GM18507 (cell line): Measurements from ENCODE around the gene FOXK1.

Experiments
- DNase-seq: peaks from one replicate; pipeline ENCODE4 v3.0.0; 2011; ENCODE audit warnings: low read depth; ENCODE audit not compliant: insufficient read length; ENCODE audit errors: extremely low spot score
- FAIRE-seq: peaks from 2 replicates; lab custom pipeline; 2011; peaks lifted over from hg19 to GRCh38; lab: Jason Lieb, UNC

Gene FOXK1

DNA sequence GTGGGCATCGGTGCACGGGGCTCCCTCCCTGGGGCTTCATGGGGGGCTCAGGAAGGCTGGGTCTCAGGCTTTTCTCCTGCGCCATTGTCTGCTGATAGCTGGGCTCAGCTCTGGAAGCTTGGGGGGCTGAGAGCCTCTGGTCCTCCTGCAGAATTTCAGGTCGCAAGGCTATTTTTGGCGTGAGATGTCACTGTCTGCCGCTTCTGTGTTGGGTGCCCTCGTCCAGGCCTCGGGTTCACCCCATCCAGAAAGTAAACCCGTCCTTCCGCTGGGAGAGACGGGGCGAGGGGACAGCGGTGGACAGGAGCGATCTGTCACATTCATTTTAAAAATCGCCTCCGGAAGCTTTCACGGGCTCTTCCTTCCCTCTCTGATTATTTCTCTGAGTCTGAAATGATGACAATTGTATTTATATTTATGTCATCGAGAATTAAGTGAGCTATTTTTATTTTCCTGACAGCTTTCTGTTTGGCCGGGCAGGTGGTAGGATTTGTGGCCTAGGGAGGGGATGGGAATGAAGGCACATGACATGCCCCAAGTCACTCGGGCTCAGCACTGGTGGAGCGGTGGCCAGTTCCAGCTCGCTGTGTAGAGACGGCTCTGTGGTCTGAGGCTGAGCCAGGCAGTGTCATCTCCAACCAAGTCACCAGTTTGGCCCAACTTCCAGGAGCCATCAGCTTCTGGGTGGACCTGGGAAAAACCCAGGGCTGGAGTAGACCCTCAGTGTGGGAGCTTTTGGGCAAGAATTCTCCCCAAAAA lies 52.7 kb downstream of the FOXK1 start:
- FAIRE-seq = no peak
- DNase-seq = no peak

DNA sequence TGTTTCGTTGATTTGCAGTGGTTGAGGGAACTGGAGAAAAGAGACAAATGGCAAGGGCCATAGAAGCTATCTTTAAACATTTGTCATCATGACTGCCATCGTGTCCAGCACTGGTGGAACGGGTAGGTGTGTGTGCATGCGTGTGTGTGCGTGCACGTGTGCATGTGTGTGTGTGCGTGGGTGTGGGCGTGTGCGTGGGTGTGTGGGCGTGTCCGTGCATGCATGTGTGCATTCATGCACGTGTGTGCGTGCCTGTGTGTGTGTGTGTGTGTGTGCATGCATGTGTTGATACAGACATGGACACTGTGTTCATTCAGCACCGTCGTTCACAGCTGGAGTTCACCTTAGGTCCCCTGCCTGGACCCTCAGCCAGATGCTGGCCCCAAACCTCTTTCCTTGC lies 55.2 kb downstream of the FOXK1 start:
- DNase-seq = no peak

DNA sequence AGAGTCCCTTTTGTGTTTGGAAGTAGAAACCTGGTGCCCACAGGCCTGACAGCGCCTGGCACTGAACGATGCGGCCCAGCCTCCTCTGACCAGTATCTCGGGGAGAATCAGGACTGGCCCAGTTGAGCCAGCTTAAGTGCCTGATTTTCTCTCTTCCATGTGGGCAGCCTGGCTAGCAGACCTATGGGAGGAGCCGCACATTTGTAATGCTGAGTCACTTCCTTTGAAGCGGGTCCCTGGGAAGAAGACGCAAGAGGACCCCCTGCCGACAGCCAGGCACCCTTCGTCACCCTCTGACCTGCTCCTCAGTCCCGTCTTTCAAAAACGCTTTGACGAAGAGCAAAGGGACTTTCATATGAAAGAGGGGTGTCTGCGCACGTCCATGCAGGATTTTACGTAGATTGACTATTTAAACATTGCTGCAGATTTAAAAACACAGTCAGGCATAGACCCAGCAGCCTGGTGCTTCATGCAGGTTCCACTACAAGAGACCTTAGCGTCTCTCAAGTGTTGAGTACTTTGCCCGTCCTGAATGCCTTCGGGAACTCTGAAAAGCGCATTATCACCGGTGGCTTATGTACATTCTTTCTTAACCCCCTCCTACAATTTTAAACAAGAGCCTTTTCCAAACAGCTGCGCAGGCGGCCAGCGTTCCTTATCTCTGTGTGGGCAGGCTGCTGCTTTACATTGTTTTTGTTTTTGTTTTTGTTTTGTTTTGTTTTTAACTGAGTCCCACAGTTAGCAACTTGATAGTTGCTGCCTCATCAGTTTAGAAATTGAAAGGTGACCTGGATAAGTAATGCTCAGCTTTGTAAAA lies 56.8 kb downstream of the FOXK1 start:
- DNase-seq = no peak
- FAIRE-seq = no peak

More for the DNA sequence above, 55.2 kb downstream of the FOXK1 start:
- FAIRE-seq = no peak

DNA sequence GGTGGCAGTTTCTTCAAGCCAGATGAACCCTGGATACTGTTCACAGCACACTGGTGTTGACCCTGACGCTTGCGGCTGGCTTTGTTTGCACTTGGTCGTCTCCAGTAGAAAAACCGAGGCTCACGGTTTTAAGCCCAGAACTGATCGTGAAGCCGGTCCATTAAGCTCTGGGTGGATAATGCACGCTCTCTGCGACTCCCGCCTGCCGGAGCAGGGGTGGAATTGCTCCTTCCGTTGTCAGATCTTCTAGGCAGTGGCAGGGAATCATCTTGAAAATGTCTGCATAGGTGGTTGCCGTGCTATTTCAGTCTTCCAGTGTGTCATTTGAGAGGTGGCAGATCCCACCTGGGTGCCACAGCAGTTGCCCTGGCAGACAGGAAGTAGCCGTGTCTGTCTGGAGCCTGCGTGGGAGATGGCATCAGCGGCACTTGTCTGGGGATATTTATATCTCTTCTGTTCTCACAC lies 57.5 kb downstream of the FOXK1 start:
- FAIRE-seq = no peak

DNA sequence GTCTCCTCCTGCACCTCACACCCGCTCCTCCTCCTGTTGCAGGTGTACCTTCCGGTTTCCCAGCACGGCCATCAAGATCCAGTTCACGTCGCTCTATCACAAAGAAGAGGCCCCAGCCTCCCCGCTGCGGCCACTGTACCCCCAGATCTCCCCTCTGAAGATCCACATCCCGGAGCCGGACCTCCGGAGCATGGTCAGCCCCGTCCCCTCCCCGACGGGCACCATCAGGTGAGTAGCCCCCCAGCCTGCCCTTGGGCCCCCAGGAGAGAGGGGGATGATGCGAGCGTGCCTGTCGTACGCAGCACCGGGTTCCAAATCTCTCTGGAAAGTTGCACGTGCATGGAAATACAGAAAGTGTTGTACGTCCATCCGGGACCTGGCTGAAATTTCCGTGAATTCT lies 58.7 kb downstream of the FOXK1 start:
- DNase-seq = no peak
- no peak for FAIRE-seq

More for the DNA sequence above, 57.5 kb downstream of the FOXK1 start:
- no peak for DNase-seq

DNA sequence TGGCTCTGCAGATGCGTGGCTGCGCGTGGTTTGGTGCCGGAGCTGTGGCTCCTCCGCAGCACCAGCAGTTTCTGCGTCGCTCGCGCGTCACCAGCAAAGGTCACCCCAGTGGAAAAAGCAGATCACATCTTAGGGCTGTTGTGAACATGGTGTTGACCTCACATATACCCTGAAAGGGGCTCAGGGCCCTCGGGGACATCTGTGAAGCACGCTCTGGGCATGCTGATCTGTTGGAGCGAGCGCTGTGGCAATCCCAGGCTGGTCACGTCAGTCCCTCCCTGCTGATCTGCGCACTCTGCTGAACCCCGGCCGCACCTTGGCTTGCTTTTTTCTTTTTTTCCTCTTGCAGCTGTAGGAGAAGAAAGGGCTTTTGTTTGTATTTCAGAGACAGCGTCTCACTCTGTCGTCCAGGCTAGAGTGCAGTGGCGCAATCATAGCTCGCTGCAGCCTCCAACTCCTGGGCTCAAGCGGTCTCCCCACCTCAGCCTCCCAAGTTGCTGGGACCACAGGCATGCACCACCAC lies 60.0 kb downstream of the FOXK1 start:
- no peak for FAIRE-seq
- no peak for DNase-seq

DNA sequence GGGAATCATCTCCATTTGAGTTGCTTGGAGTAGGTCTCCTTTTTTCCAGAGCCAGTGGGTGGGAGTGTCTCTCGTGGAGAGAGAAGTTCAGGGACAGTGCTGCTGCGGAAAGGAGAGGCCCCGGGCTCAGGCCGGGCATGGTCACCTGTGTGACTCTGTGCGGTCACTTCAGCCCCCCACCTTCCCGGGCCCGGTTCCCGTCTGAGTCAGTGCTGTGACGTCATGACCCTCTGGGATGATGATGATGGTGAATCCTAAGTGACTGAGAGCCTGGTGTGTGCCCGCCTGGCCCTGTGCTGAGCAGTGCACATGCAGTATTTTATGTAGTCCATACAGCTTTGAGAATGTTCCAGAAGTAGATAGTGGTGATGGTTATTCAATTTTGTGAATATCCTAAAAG lies 60.8 kb downstream of the FOXK1 start:
- no peak for DNase-seq
- FAIRE-seq = no peak

DNA sequence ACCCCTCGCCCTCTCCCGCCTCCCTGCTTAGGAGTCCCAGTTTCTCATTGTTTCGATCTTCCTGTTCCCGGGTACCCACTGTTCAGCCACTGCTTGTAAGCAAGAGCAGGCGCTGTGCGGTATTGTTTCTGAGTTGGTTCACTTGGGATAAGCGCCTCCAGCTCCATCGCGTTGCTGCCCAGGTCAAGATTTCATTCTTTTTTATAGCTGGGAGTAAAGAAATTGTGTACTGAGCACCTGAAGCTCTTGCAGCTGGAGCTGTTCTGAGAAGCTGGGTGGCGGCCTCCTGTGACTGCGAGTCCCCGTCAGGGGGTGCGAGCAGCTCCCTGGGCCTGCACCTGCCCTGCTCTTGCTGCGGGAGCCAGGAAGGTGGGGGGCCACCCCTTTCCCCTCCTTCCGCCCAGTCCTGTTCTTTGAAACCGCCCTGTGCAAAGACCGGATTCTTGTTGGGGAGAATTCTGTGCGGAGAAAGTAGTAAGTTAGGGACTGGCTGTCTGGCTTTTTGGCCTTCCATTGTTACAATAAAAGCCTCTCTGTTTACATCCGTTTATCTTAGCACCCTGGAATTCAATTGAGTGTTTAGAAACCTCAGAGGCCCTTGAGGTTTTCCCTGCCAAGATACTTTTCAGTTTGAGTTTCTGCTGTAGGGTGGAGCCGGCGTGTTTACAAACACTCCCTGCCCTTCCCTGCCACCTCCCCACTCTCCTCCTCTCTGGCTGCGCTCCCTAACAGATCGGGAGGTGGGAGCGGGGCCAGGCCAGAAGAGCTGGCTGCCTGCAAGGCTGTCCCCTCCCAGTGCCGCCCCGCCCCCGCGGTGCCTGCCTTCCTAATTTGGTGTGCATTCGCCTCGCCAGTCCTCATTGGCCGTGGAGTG lies 62.5 kb downstream of the FOXK1 start:
- FAIRE-seq (peak; percentile 76), DNase-seq (peak; percentile 62)

DNA sequence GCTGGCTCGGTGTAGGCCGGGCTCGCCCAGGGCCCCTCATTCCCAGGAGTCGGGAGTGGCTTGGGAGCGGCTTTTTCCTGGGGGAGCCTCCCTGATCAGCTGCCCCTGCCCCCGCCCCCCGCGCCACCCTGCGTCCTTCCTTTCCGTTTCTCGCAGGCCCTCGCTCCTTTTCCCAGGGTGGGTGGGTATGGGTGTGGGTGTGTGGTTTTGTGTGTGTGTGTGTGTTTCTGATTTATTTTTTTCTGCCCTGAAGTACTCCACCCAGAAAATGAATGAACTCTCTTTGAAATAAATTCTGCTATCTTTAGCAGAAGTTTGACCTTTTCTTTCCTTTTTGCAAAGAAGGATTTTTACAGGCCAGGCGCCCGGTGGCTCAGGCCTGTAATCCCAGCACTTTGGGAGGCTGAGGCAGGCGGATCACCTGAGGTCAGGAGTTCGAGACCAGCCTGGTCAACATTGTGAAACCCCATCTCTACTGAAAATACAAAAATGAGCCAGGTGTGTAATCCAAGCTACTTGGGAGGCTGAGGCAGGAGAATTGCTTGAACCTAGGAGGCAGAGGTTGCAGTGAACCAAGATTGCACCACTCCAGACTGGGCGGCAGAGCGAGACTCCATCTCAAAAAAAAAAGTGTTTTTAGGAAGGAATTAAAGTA lies 63.3 kb downstream of the FOXK1 start:
- FAIRE-seq (no peak), DNase-seq (no peak)

DNA sequence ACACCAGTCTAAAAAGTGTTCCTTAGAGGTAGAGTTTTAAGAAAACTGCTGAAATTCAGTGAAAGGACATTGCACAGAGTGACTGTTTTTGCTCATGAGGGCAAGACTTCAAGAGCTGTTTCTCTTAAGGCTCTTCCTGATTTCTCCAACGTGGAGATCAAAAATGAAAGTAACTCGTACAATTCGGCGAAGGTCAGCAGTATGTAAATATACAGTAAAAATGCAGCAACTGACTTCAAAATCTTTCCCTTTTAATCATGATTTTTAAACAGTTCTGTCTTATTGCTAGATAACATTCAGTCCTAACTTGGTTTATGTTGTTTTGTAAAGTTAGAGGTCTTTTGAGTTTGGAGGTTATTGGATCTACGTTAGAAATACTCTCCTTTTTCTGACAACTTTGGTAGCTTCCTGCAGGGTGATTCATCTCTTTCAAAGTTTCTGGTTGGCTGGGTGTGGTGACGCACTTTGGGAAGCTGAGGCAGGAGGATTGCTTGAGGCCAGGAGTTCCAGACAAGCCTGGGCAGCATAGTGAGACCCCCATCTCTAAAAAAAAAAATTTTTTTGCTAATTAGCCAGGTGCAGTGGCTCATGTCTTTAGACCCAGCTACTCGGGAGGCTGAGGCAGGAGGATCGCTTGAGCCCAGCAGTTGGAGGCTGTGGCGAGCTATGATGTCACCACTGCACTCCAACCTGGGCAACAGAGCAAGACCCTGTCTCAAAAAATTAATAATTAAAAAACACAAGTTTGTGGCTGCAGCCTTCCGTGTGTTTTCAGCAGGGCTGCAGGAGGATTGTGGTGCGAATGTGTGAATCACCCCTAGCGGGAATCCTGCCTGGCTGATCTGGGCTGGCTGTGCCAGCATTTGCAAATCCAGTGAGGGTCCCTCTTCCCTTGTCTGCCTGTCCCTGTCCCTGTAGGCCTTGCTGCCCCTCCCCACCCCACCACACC lies 64.2 kb downstream of the FOXK1 start:
- DNase-seq = no peak
- FAIRE-seq = peak; percentile 73

DNA sequence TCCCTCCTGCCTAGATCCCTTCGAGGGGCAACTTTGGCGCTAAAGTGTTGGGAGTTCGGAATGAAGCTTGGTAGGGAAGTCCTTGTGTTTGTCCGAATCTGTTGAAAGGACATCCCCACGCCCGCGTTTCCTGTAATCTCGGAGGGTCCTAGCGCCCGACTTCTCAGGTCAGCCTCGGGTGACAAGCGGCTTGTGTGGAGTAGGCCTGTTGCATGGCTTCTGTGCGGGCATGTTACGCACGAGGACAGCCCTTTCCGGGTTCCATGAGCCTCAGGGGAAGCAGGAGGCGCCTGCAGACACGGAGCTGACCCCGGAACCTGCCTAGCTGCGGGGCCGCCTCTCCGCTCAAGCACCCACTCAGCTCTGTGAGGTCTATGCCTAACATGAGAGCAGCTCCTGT lies 64.9 kb downstream of the FOXK1 start:
- no peak for FAIRE-seq
- no peak for DNase-seq

DNA sequence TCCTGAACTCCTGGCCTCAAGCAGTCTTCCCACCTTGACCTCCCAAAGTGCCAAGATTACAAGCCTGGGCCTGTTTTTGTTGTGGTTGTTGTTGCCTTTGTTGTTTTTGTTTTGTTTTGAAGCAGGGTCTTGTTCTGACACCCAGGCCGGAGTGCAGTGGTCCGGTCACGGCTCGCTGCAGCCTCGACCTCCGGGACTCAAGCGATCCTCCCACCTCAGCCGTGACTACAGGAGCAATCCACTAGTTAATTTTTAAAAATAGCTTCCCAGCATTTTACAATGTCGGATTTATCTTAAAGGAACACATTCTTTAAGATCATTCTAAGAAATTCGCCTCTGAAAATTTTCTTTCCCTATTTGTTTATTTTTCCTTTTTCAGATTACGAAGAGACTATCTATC lies 65.7 kb downstream of the FOXK1 start:
- FAIRE-seq = no peak
- DNase-seq = no peak

DNA sequence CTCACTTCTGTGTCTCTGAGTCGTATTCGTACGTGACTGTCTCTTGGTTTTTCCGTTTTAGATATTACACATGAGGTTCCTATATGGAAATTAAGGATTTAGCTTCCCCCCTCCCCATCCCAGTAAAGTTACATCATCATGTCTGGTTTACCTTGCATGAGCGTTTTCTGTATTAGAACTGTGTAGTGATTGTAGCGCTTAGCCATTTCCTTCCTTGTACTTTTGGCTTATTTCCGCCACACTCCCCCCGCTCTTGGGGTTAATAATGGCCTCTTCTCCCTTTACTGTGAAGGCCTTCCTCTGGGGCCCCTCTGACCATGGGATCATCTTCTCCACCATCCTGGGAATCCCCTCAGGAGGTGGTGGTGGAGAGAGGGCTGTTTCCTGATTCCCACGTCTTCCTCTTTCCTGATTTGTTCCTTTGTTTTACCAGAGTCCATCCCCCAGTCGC lies 66.2 kb downstream of the FOXK1 start:
- no peak for DNase-seq
- FAIRE-seq = no peak

DNA sequence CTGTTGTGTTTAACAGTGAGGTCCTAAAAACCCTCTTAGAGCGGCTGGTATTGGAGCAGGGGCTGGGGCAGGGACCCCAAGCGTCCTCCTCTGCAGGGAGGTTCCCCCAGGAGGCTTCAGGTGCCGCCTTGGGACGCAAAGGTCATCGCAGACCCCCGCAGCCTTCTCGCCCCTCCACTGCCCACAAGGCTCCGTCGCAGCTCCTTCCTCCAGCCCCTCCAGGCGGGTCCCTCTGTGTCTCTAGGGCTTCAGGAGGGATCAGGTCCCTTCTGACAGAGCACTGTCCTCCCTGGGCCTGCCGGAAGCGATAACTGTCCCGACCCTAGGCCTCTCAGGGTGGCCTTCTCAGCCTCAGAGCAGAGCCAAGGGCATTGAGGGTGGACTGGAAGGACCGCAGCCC lies 67.3 kb downstream of the FOXK1 start:
- FAIRE-seq (no peak), DNase-seq (no peak)

DNA sequence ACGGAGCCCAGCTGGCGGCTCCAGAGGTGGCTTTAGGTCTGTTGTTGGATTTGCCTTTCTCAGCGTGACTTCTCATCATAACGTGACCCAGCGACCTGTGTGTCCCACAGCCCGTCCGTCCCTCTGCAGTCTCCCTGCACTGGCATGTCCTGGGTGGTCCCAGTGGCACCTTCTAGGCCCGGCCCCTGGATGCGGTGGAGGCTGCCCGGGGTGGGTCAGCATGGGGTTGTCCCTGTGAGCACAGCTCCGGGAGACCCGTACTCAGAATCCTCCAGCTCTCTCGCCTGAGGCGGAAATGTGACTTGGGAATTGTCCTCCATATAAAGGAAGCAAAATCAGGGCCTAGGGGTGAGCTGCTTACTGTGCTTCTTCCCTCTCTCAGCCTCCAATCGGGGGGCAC lies 67.7 kb downstream of the FOXK1 start:
- FAIRE-seq (no peak), DNase-seq (no peak)

DNA sequence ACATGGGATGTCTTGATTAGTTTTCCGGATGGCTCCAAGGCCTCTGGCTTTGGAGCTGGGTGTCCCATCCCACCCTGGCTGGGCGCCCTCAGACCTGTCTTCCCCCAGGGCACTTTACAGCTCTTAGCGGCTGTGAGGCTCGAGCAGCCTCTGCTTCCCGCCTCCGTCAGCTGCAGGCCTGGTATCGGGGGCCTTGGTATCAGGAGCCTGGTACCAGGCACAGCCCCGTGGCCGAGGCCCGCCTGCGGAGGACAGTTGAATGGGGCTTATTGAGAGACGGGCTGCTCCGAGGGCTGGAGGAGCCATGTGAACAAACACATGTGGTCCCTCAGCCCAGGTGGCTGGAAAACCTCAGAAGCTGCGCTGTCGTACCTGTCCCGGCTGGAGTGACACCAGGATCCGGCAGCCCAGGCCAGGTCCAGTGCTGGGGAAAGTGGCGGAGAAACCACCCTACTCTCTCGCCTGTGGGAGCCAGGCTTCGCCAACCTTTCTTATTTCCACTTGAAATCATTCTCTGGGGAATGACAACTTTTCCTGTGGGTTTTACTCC lies 69.4 kb downstream of the FOXK1 start:
- no peak for FAIRE-seq
- no peak for DNase-seq

DNA sequence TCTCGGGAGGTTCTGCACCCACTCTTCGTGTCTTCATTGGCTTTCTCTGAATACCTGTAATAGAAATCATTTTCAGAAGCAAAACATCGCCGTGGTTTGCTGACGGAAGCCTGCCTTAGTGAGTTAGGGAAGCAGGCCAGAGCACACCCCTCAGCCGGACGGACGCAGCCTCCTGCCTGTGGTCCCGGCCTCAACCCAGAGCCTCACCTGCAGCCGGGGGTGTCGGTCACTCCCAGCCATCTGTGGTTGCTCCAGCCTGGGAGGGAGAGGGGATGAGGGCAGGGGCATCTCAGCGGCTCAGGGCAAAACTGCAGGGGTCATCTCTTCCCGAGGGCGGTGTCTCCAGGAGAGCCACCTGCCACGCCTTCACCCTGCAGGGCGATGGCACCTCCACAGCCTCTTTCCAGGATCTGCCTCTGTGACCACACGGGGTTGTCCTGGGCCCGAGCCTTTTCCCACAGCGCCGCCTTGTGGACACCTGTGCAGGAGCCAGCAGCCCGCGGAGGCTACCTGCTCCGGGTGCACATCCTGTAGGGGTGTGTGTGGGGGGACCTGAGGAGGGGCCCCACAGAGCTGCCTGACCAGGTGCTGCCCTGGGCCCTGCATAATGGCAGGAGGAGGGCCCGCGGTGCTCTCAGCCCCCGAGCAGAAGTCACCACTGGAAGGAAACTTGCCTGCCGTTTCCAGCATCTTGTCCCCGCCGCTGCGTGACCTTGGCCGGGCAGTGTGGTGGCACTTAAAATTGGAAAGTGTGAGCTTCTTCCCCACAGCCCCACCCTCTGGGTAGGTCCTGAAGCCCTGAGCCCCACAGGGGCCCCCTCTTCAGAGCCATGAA lies 71.7 kb downstream of the FOXK1 start:
- FAIRE-seq = peak; percentile 83
- peak; percentile 71 for DNase-seq
